Measurements from ENCODE around the gene CENPT.

CENPT gene

GRCh38 chr16:67877064-67877463 is 29.6 kb upstream of the CENPT start:
- TF ChIP-seq CTCF (IDR thresholded peaks at IDR 0.05; ENCODE audit: extremely low read depth, missing control alignments) = no peak
- DNase-seq (ENCODE audit: low spot score) = no peak

- DNase-seq (ENCODE audit: low spot score) = no peak
- TF ChIP-seq CTCF (IDR thresholded peaks at IDR 0.05; ENCODE audit: extremely low read depth, missing control alignments) = no peak
These were observed 26.9 kb upstream of the CENPT start for GRCh38 chr16:67874372-67874771.

- peak; percentile 50 for DNase-seq (ENCODE audit: low spot score)
- TF ChIP-seq CTCF (IDR thresholded peaks at IDR 0.05; ENCODE audit: extremely low read depth, missing control alignments) = no peak
These were observed 26.2 kb upstream of the CENPT start for GRCh38 chr16:67873435-67874370.

- TF ChIP-seq CTCF (IDR thresholded peaks at IDR 0.05; ENCODE audit: extremely low read depth, missing control alignments) = no peak
- DNase-seq (ENCODE audit: low spot score) = peak; percentile 96
These were observed 25.3 kb upstream of the CENPT start, which contains the start of gene EDC4 for GRCh38 chr16:67872631-67873434. Gene EDC4, plus strand, starts transcription at chr16:67873052. Its CDS starts 210 bp downstream, at chr16:67873262.

- TF ChIP-seq CTCF (IDR thresholded peaks at IDR 0.05; ENCODE audit: extremely low read depth, missing control alignments) = no peak
- no peak for DNase-seq (ENCODE audit: low spot score)
These were observed 24.7 kb upstream of the CENPT start for GRCh38 chr16:67872131-67872630.

- DNase-seq (ENCODE audit: low spot score) = no peak
- no peak for TF ChIP-seq CTCF (IDR thresholded peaks at IDR 0.05; ENCODE audit: extremely low read depth, missing control alignments)
These were observed 23.8 kb upstream of the CENPT start for GRCh38 chr16:67871256-67871655.

- no peak for TF ChIP-seq CTCF (IDR thresholded peaks at IDR 0.05; ENCODE audit: extremely low read depth, missing control alignments)
- DNase-seq (ENCODE audit: low spot score) = no peak
These were observed 22.2 kb upstream of the CENPT start for GRCh38 chr16:67869653-67870052.

Data from GM20000 (cell line).